NCI-H2196 treated with DMSO at 0.1 percent for 48 hours (cell line): ENCODE results near the gene TESMIN.

Experiments used
- DNase-seq: peaks from one replicate; lab custom pipeline; 2025; ENCODE audit not compliant: unreplicated experiment; lab: John Stamatoyannopoulos, UW

The TESMIN gene

GRCh38 chr11:68685656-68686380 is 65.5 kb downstream of the TESMIN start:
- no peak for DNase-seq

- DNase-seq: no peak
These were observed 66.6 kb downstream of the TESMIN start, which contains the start of gene GAL for GRCh38 chr11:68684385-68685356. TSS of gene GAL (plus strand) at chr11:68684544. CDS start at chr11:68684924, 380 bp downstream.

GRCh38 chr11:68683536-68684384 is 67.6 kb downstream of the TESMIN start:
- DNase-seq: no peak

DNA sequence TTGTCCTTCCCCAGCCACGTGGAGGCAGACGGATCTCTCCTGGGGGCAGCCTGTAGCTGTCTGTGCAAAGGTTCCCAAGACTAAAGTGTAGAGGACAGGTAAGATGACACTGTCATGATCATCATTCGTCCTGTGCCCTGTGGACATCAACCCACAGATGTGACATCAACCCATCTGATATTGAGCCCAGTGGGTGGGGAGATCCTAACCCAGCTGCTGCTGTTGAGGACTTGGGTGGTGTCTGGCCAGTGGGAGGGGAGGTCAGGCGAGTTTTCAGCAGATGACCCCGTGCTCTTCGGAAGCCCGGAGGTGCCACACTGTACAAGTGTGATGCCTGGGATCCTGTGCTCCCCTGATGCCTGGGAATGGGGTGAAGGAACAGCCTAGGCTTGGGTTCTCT is 68.2 kb downstream of the TESMIN start:
- no peak for DNase-seq

DNA sequence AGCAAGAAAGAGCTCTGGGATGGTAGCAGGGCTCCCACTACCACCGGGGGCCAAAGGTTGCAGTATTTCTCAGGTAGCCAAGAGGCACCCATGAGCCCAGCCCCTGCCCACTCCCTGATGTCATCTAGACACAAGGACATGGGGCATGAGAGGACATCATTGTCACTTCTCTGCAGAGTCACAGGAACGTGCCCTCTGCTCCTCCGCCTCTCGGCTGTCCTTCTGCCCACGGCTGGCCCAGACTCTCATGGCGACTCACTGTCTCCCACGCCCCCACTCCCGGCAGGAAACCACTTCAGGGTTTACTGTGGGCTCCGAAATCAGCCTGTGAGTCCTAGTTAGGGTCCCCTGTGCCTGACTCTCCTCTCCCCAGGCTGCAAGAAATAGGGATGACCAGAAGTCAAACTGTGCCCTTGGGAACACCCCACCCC is 68.8 kb downstream of the TESMIN start:
- DNase-seq: no peak

DNA sequence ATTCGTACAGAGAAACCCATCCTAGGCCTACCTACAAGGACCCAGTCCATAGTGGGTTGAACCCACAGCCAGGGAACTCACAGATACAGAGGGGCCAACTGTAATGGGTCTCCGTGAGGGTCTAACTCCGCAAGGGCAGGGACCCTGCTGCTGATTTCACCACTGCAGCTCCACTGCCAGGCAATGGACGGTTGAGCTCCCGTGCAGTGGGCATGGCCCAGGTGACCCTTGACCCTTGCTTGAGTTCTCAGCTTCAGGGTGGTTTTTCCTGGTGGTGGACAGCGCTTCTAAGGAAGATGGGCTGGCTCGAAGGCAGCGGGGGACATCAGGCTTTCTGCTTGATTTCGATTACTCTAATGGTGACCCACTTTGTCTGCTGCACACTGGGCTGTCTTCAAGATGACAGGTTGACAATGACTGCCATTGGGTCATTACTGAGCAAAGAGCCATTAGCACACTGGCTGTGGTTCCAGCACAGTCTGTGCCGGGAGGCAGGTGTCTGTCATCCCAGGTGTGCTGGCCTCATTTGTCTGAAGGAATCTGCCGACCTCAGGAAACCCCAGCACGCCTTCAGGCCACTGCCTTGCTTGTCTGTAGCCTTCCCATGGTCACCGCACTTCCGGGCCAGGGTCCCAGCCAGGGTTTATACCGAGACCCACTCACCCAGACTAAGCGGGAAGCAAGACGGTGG is 70.6 kb downstream of the TESMIN start:
- DNase-seq: no peak

GRCh38 chr11:68678031-68678441 is 73.3 kb downstream of the TESMIN start:
- no peak for DNase-seq

GRCh38 chr11:68677432-68677831 is 73.9 kb downstream of the TESMIN start:
- DNase-seq: peak; percentile 30

- no peak for DNase-seq
These were observed 76.9 kb downstream of the TESMIN start for GRCh38 chr11:68674461-68674860.

GRCh38 chr11:68673991-68674390 is 77.3 kb downstream of the TESMIN start:
- DNase-seq: no peak

DNA sequence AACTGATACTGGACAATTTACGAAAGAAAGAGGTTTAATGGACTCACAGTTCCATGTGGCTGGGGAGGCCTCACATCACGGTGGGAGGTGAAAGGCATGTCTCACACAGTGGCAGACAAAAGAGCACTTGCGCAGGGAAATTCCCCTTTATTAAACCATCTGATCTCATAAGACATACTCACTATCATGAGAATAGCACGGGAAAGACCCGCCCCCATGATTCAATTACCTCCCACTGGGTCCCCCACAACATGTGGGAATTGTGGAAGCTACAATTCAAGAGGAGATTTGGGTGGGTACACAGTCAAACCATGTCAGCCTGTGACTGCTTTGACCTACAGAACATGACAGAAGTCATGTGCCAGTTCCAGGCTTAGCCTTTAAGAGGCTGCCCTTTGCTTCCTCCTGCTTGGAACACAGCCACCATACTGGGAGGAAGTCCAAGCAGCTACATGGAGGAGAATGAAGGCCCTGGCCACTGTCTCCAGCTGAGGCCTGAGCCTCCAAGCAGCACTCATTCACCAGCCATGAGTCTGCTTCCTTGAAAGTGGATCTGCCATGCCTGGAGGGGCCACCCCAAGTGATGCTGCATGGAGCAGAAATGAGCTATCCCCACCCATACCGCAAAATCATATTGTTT is 77.9 kb downstream of the TESMIN start:
- DNase-seq: no peak

GRCh38 chr11:68670208-68670992 is 80.9 kb downstream of the TESMIN start:
- DNase-seq: no peak

DNA sequence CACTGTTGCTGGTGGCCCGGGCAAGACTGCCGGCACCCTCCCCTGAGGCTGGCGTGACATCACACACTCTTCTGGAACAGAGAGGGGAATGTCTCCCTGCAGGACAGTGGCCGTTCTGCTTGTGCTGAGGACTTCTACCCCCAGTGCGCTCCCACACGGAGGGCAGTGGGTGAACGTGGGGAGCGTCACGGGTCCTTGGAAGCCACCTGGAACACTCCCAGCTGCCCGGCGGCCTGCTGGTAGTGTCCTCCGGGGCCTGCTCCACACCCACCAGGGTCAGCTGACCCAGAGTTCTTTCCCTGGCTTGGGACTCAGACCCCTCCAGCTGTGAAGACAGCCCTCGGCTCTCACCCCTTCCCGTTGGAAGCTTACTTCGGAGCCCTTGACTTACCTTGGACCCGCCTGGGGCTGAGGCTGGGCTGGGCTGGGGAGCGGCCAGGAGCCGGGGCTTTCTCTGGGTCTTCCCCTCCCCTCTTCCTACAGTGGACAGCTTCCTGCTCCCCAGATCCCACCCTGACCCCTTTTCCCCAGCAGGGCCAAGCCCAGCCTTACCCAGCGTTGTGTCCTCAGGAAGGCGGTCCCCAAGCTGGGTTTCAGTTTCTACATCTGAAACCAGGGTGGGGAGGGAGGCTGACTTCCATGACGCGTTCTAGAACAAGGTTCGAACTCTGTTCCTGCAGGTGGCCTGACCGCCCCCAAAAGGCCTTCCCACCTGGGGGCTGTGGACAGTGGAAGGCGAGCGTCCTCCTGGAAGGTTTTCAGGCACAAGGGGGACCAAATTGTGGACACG is 81.8 kb downstream of the TESMIN start:
- DNase-seq: no peak

DNA sequence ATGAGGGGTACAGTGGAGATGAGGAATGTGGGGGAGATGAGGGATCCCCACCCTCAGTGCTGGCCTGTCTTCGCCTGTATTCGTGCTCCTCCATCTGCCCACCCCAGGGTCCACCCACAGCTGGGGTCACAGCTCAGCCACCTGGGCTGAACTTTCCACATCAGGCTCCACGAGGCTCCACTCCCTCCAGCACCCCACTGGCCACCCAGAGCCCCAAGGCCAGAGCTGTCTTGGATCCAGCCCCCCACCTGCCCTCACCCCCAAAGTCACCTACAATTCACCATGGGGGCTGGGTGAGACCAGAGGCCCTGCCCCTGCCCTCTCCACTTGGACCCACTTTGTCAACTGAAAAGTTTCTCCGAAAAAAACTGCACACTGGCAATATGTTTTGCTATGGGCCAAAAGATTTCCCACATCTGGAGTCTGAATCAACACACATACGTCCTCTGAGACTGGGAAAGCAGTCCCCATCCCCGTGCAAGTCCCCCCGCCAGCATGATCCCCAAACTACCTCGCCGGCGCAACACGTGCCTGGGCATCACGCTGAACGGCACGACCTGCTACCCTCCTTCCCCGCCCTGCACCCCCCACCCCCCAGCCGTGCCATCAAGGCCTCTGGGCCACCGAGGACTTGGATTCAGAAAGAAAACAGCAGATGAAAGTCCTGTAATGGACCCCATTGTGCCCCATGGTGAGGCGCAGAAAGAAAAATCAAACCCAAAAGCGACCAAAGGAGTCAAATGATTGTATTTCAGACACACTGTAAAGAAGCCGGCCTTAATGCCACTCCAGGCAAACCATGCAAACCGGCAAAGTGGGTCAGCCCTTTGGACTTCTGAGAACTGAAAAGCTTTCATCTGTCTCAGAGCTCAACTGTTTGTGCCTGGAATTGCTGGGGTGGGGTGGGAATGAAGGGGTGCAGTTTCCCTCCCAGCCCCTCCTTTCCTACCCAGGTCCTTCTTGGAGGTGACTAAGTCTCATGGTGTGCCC is 83.5 kb downstream of the TESMIN start:
- DNase-seq: no peak

GRCh38 chr11:68666849-68667248 is 84.5 kb downstream of the TESMIN start:
- DNase-seq: no peak

- DNase-seq: no peak
These were observed 85.9 kb downstream of the TESMIN start for GRCh38 chr11:68665436-68665835.

DNA sequence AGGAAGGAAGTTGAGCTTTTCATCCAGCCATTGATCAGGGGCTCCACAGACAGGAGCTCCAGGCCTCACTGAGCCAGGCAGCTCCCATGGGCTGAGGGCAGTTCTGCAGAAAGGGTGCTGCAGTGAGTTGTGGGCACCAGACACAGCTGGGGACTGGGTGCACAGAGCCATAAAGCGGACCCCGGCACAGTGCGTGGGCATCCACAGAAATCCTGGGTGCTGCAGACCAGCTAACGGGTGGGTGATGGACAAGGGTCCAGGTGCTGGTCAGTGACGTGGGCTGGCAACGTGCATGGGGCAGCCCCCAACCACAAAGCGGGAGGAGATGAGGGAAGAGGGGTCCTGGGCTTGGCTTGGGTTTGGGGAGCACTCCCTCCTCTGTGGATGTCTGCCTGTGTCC is 86.4 kb downstream of the TESMIN start:
- DNase-seq: no peak
